Measurements from ENCODE around the gene THBS4.
A peak's percentile ranks its signal among the peaks of the same experiment; 100 is the strongest.

The THBS4 gene

GRCh38 chr5:80125022-80125961 is 90.1 kb downstream of the THBS4 start:
- Mint-ChIP-seq H3K9me3 (peaks cover 6% of the 10 kb centered on the region), H3K36me3 (peaks cover 51% of the 10 kb centered on the region), H3K27ac (peak overlapping the region; percentile 78), H3K4me3 (no peak overlapping the region), H3K4me1 (peaks cover 35% of the 10 kb centered on the region), H3K27me3 (no peaks in the 10 kb centered on the region)
- CTCF ChIA-PET = interaction anchor here (0.6 to 2.2 kb wide), 6 partner anchors 9 to 166 kb away, joined by 3 to 7 read pairs (median 6); no protein-coding TSS in a partner anchor
- DNase-seq = no peak

- H3K27ac Mint-ChIP-seq = peak overlapping the region; percentile 78
- H3K9me3 Mint-ChIP-seq = peaks cover 13% of the 10 kb centered on the region
- CTCF ChIA-PET = interaction anchor here (0.6 to 2.2 kb wide), 7 partner anchors 8 to 165 kb away, joined by 3 to 7 read pairs (median 5); no protein-coding TSS in a partner anchor
- H3K36me3 Mint-ChIP-seq = peaks cover 58% of the 10 kb centered on the region
- no peaks in the 10 kb centered on the region for H3K27me3 Mint-ChIP-seq
- H3K4me3 Mint-ChIP-seq = no peak overlapping the region
- H3K4me1 Mint-ChIP-seq = peaks cover 37% of the 10 kb centered on the region
- DNase-seq = no peak
These were observed 90.9 kb downstream of the THBS4 start for GRCh38 chr5:80125962-80126480.

GRCh38 chr5:80127116-80127552 is 92.0 kb downstream of the THBS4 start:
- peaks cover 45% of the 10 kb centered on the region for H3K4me1 Mint-ChIP-seq
- H3K36me3 Mint-ChIP-seq = peaks cover 60% of the 10 kb centered on the region
- DNase-seq = no peak
- no peak overlapping the region for H3K4me3 Mint-ChIP-seq
- CTCF ChIA-PET = interaction anchor here (1.0 to 2.2 kb wide), 2 partner anchors 35 to 56 kb away, joined by 3 to 7 read pairs; no protein-coding TSS in a partner anchor
- H3K27ac Mint-ChIP-seq = no peak overlapping the region
- peaks cover 24% of the 10 kb centered on the region for H3K9me3 Mint-ChIP-seq
- no peaks in the 10 kb centered on the region for H3K27me3 Mint-ChIP-seq

- no peak overlapping the region for H3K4me3 Mint-ChIP-seq
- peaks cover 25% of the 10 kb centered on the region for H3K9me3 Mint-ChIP-seq
- no peak overlapping the region for H3K27ac Mint-ChIP-seq
- H3K27me3 Mint-ChIP-seq = no peaks in the 10 kb centered on the region
- DNase-seq = no peak
- H3K36me3 Mint-ChIP-seq = peaks cover 65% of the 10 kb centered on the region
- CTCF ChIA-PET = no interaction called here
- H3K4me1 Mint-ChIP-seq = peaks cover 52% of the 10 kb centered on the region
These were observed 93.0 kb downstream of the THBS4 start for GRCh38 chr5:80128141-80128540.

GRCh38 chr5:80129146-80129545 is 94.0 kb downstream of the THBS4 start:
- CTCF ChIA-PET = no interaction called here
- Mint-ChIP-seq H3K9me3 (peaks cover 25% of the 10 kb centered on the region), H3K27me3 (no peaks in the 10 kb centered on the region), H3K36me3 (peaks cover 68% of the 10 kb centered on the region), H3K27ac (no peak overlapping the region), H3K4me1 (peaks cover 54% of the 10 kb centered on the region), H3K4me3 (no peak overlapping the region)
- DNase-seq = no peak
